DMS 273 (cell line): ENCODE measurements around the gene SLC16A10.

Experiments
- DNase-seq: peaks from one replicate; lab custom pipeline; 2025; ENCODE audit not compliant: unreplicated experiment; lab: John Stamatoyannopoulos, UW

The SLC16A10 gene

GRCh38 chr6:111210194-111210728 lies 123.0 kb downstream of the SLC16A10 start:
- DNase-seq = peak; percentile 80

GRCh38 chr6:111211411-111212030 lies 124.2 kb downstream of the SLC16A10 start:
- no peak for DNase-seq

GRCh38 chr6:111212625-111213024 lies 125.3 kb downstream of the SLC16A10 start:
- DNase-seq = no peak

DNA sequence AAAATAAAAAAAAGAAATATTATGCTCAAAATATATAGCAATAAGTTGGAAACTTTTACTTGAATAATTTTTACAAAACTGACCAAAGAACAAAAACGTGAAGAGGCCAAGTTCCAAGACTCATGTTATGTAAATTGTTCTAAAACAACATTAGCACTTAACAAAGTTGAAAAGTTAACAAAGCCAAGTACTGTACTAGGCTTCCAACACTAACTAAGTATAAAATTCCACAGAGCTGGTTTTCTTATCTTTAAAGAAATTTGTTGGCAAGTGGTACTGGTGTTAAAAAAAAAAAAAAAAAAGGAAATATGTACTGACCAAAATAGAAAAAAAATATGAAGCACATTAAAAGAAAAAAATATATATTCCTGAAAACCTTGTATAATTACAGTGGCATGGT lies 127.8 kb downstream of the SLC16A10 start:
- no peak for DNase-seq

GRCh38 chr6:111219785-111220184 lies 132.5 kb downstream of the SLC16A10 start:
- no peak for DNase-seq

DNA sequence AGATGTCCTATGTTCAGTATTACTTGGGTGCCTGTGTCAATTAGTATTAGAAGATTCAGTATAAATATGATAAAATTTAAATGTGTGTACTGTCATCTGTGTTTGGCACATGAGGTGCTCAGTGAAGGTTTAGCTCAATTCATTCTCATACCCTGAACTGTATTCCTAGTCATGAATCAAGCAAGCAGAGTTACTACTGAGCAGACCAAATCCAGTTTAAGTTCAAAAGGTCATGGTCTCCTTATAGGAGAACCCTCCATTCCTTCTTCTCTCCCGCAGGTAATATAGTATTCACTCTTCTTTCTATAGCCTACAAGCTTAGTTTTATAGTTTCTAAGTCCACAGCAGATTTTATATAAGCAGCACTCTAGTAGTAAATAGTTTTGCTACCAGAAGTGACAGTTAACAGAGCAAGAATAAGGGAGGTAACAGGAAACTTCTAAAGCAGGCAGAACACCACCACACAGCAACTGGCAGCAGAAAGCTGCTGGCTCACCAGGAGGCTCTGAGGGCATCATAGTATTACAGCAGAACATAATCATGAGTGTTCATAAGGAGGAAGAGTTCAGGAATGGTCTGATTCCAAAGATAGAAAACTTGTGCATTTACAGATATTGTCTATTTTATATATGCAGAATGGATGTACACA lies 133.2 kb downstream of the SLC16A10 start:
- DNase-seq = no peak

DNA sequence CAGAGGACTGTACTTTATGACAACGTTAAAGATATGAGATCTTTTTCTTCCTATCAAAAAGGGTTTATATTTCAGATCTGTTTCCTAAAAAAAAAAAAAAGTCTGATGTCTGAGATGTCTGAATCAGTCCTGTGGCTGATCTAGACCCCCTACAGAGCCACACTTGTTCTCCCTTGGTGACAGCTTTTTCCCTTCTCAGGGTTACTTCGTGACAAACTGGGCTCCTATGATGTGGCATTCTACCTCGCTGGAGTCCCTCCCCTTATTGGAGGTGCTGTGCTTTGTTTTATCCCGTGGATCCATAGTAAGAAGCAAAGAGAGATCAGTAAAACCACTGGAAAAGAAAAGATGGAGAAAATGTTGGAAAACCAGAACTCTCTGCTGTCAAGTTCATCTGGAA lies 134.5 kb downstream of the SLC16A10 start:
- DNase-seq = no peak

- no peak for DNase-seq
Observed at GRCh38 chr6:111222341-111222740, 135.0 kb downstream of the SLC16A10 start.

DNA sequence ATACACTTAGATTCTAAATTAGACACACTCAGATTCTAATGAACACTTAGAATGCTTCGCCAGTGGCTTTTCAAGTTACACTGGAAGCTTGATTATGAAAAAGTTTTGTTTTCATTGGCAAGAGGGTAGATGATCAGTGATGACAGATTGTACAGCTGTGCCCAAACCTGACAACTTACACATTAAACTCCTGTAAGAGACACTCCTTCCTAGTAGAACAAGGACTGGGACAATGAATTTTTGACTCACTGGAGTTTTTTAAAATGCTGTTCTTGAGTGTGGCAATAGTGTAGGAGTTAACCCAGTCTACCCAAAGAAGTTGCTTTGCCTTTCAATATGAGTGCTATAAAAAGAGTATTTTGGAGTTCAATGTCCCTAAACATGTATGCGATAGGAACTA lies 140.8 kb downstream of the SLC16A10 start:
- DNase-seq = no peak

GRCh38 chr6:111230351-111231089 lies 143.2 kb downstream of the SLC16A10 start:
- no peak for DNase-seq

- no peak for DNase-seq
Observed at GRCh38 chr6:111231090-111231459, 143.8 kb downstream of the SLC16A10 start.

DNA sequence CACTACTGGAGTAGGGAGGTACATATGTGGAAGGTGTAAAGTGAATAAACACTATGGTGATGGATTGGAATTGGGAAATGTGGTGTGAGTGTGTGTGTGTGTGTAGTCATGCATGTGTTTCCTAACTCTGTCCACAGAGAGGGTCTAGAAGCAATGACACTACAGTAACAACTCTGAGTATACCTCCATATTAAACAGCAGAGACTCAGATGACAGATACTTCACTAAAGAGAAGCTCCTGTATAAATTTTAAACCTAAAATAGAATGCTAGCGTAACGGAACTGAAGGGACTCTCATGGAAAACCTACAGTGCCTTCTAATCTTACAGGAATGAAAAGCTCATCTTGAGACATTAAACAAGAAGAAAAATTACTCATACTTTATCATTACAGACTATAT lies 150.5 kb downstream of the SLC16A10 start:
- DNase-seq = no peak

DNA sequence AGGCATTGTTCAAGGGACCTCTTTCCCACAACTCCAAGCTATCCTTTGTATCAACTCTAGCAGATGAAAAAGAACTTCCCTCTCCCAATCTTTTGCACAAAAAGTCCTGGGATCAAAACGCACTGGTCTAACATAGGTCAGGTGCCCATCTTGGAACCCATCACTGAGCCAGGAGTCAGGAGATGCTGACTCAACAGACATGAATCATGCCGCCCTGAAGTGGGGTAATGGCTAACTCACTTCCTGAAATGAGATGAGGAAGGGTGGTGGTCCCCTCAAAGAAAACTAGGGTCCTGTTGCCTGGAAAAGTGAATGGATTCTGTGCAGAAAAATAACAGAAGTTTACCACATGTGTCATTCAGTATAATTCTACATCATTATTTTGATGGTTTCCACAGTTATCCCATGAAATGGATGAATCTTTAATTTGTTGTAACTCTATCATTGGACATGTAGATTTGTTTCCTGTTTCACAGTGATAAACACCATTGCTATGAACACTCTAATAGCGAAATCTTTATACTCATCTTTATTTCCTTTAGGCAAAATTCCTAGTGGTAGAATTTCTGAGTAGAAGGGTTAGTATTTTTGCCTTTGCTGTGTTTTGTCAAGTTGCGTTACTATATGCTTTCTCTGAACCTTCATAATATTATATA lies 151.3 kb downstream of the SLC16A10 start:
- no peak for DNase-seq

- DNase-seq = no peak
Observed at GRCh38 chr6:111239461-111239860, 152.2 kb downstream of the SLC16A10 start.

DNA sequence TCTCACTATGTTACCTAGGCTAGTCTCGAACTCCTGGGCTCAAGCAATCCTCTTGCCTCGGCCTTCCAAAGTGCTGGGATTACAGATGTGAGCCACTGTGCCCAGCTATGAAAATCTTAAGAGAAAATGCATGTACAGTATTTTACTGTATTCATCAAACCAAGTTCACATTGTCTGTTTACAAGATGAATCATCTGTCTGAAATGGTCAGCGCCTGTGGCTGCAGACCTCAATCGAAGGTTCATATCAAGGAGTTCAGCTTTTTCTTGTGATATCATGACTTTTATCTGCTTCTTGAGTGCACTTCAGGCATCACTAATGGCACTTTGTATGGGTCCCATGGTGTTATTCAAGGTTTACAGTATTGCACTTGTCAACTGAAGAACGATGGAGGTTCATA lies 155.1 kb downstream of the SLC16A10 start:
- no peak for DNase-seq

DNA sequence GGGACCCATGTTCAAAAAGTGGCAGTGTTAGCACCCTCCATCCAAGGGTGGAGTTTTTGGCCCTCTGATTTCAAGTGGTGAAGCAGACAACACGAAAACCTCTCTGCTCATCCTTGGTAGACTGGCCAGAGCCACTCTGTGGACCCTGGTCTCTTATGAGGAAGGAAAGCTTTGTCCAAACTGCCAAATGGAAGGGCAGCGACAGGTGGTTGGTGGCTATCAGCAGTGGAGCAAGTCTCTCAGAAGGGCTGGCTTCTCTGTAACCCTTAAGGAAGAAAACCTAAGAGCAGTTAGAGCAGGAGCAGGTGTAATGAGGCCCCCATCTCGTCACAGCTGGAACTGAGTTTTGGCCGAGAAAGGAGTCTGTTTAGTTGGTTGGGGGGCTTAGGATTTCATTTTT lies 155.8 kb downstream of the SLC16A10 start:
- no peak for DNase-seq

- no peak for DNase-seq
Observed at GRCh38 chr6:111248789-111249188, 161.5 kb downstream of the SLC16A10 start.

- peak; percentile 6 for DNase-seq
Observed at GRCh38 chr6:111250791-111251354, 163.6 kb downstream of the SLC16A10 start.

DNA sequence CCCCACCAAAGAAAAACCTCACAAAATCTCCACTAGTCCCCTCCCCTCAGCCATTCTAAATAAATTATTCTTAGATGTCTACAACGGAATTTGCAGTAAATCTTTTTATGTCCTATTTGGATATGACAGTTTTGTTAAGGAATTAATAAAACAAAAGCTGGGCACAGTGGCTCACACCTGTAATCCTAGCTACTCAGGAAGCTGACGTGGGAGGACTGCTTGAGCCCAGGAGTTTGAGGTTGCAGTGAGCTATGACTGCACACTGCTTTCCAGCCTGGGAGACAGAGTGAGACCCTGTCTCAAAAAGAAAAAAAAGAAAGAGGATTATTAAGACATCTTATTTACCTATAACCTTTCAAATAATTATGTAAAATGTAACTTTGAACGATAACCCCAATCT lies 165.4 kb downstream of the SLC16A10 start:
- no peak for DNase-seq

GRCh38 chr6:111254004-111254778 lies 166.9 kb downstream of the SLC16A10 start:
- no peak for DNase-seq

DNA sequence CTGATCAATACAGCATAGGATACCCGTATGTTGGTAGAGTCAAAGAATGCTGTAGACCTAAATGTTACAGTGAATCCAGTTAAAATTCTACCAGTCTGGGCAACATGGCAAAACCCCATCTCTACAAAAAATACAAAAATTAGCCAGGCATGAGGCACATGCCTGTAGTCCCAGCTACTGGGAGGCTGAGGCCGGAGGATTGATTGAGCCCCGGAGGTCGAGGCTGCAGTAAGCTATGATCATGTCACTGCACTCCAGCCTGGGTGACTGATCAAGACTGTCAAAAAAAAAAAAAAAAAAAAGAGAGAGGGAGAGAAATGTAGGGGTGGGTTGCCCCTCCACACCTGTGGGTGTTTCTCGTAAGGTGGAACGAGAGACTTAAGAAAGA lies 167.5 kb downstream of the SLC16A10 start:
- no peak for DNase-seq
